SK-N-SH (cell line): Measurements from ENCODE around the gene BUB3. TPM values are rescaled to one million over a fixed set of nuclear protein-coding genes. Genes with fewer than 3 reads are reported as not detected.
"Not testable (repeated sequence)": the region's sequence is repeated elsewhere in the genome, so short reads cannot be mapped to it uniquely, and the experiment has no call there.

Experiments used
- CTCF ChIA-PET: fragments of 300-600, 350-600 bp; formaldehyde crosslinking; extraction: SDS; loops from one replicate; lab custom pipeline; 2021; lab: Yijun Ruan, JAX
- POLR2A ChIA-PET: fragments of 350-600 bp; sonication (Branson Sonifier 250); formaldehyde crosslinking; extraction: SDS; loops from one replicate; lab custom pipeline; 2020; ENCODE audit warnings: antibody characterized with exemption, inconsistent platforms; lab: Yijun Ruan, JAX
- DNase-seq: peaks from one replicate; pipeline ENCODE4 v3.0.0; 2012
- H2AFZ ChIP-seq: fragments of 200-600 bp; sonication (generic); 2 replicates; pipeline ENCODE4 v1.8.1; 2016; ENCODE audit warnings: antibody characterized with exemption, mild to moderate bottlenecking, low read depth
- H3F3A ChIP-seq: fragments of 200-600 bp; sonication (generic); replicated peaks from 2 replicates; pipeline ENCODE3; 2016; ENCODE audit warnings: antibody characterized with exemption, mild to moderate bottlenecking; ENCODE audit not compliant: insufficient read depth
- H3K27ac ChIP-seq, 2 experiments: fragments of 200-500 bp in 1 of 2; fragments of 200-600 bp in 1 of 2; sonication (Bioruptor generic) in 1 of 2; sonication (generic), shearing (Covaris generic) in 1 of 2; 2 replicates each; pipeline versions ENCODE4 v1.5.1 to v1.6.1; 2014 to 2016; ENCODE audit warnings: low read depth in 2 of 2, inconsistent platforms in 1 of 2, low read length in 1 of 2, mild to moderate bottlenecking in 1 of 2, mixed read lengths in 1 of 2
- H3K27me3 ChIP-seq: fragments of 200-600 bp; sonication (generic), shearing (Covaris generic); 2 replicates; pipeline ENCODE4 v1.6.1; 2016; ENCODE audit warnings: mixed run types; ENCODE audit not compliant: insufficient read depth
- H3K36me3 ChIP-seq, 2 experiments: fragments of 200-500 bp in 1 of 2; fragments of 200-600 bp in 1 of 2; sonication (Bioruptor generic) in 1 of 2; sonication (generic) in 1 of 2; replicated peaks in 1 of 2; 2 replicates each; pipeline versions ENCODE3 to v1.5.1; 2014 to 2016; ENCODE audit warnings: low read length in 1 of 2, mild to moderate bottlenecking in 1 of 2; ENCODE audit not compliant: insufficient read depth in 2 of 2, control insufficient read depth in 1 of 2
- H3K4me1 ChIP-seq, 2 experiments: fragments of 200-500 bp in 1 of 2; fragments of 200-600 bp in 1 of 2; sonication (Bioruptor generic) in 1 of 2; sonication (generic), shearing (Covaris generic) in 1 of 2; 2 replicates each; pipeline versions ENCODE4 v1.5.1 to v1.6.1; 2014 to 2016; ENCODE audit warnings: low read depth in 1 of 2, low read length in 1 of 2, mixed run types in 1 of 2; ENCODE audit not compliant: insufficient read depth in 2 of 2, control insufficient read depth in 1 of 2
- H3K4me2 ChIP-seq: fragments of 200-600 bp; sonication (generic), shearing (Covaris generic); 2 replicates; pipeline ENCODE4 v1.6.1; 2017; ENCODE audit warnings: mixed run types
- H3K4me3 ChIP-seq, 2 experiments: fragments of 200-500 bp in 1 of 2; fragments of 200-600 bp in 1 of 2; sonication (Bioruptor generic) in 1 of 2; sonication (generic), shearing (Covaris generic) in 1 of 2; 2 replicates each; pipeline versions ENCODE4 v1.5.1 to v1.8.1; 2014 to 2016; ENCODE audit warnings: low read depth in 2 of 2, inconsistent platforms in 1 of 2, low read length in 1 of 2, mild to moderate bottlenecking in 1 of 2, mixed read lengths in 1 of 2, moderate library complexity in 1 of 2
- H3K79me2 ChIP-seq: fragments of 200-600 bp; sonication (generic); 2 replicates; pipeline ENCODE4 v1.8.1; 2017; ENCODE audit warnings: mild to moderate bottlenecking; ENCODE audit not compliant: insufficient read depth
- H3K9ac ChIP-seq: fragments of 200-600 bp; sonication (generic); 2 replicates; pipeline ENCODE4 v1.6.1; 2017; ENCODE audit warnings: mixed run types
- H3K9me2 ChIP-seq: fragments of 200-600 bp; sonication (generic); 2 replicates; pipeline ENCODE4 v1.6.1; 2017; ENCODE audit warnings: mixed run types
- H3K9me3 ChIP-seq: fragments of 200-600 bp; sonication (generic); 2 replicates; pipeline ENCODE4 v1.6.1; 2017; ENCODE audit warnings: mixed run types, mild to moderate bottlenecking, moderate library complexity
- H4K20me1 ChIP-seq: fragments of 200-600 bp; sonication (generic); 2 replicates; pipeline ENCODE4 v1.6.1; 2017; ENCODE audit warnings: mild to moderate bottlenecking, mixed run types; ENCODE audit not compliant: insufficient read depth
- EP300 ChIP-seq, 2 experiments: IDR thresholded peaks; 2 replicates each; pipeline versions ENCODE4 v1.4.0 to v1.6.1; 2012; ENCODE audit warnings: borderline replicate concordance in 1 of 2, low read depth in 1 of 2, low read length in 1 of 2
- FOXM1 ChIP-seq: IDR thresholded peaks from 2 replicates; pipeline ENCODE4 v1.4.0; 2012; ENCODE audit warnings: low read depth, mild to moderate bottlenecking
- RCOR1 ChIP-seq: fragments of 150-350 bp; IDR thresholded peaks from 2 replicates; pipeline ENCODE4 v1.6.1; 2017; ENCODE audit warnings: antibody characterized with exemption, low read length
- TAF1 ChIP-seq: IDR thresholded peaks from 2 replicates; pipeline ENCODE4 v1.6.1; 2012; ENCODE audit warnings: low read depth, mild to moderate bottlenecking, low read length, moderate library complexity, borderline replicate concordance
- YY1 ChIP-seq: IDR thresholded peaks from 2 replicates; pipeline ENCODE4 v1.4.0; 2012; ENCODE audit warnings: low read depth, mild to moderate bottlenecking
- WGBS: methylation state at CpG from one replicate; pipeline ENCODE4 v1.1.6; 2017; ENCODE audit warnings: low lambda C conversion rate; 5-methylcytosine and 5-hydroxymethylcytosine counted together
- polyA plus RNA-seq, 3 experiments: library from polyadenylated mRNA; depleted of rRNA; stranded (reverse); fragments of >200 nt; gene quantifications; 2 replicates each; pipeline ENCODE4 v1.2.3, GENCODE V29; 2012
- TF ChIP-seq, protein P1 (sequence below): IDR thresholded peaks from 2 replicates; pipeline ENCODE4 v1.4.0; 2012; ENCODE audit warnings: low read depth, borderline replicate concordance
- TF ChIP-seq, protein P2 (sequence below): IDR thresholded peaks from 2 replicates; pipeline ENCODE4 v1.4.0; 2012; ENCODE audit warnings: low read depth

Gene BUB3
- polyA plus RNA-seq, 1 of the 3 experiments (the other 2 are of a cell fraction), result 202 TPM

DNA sequence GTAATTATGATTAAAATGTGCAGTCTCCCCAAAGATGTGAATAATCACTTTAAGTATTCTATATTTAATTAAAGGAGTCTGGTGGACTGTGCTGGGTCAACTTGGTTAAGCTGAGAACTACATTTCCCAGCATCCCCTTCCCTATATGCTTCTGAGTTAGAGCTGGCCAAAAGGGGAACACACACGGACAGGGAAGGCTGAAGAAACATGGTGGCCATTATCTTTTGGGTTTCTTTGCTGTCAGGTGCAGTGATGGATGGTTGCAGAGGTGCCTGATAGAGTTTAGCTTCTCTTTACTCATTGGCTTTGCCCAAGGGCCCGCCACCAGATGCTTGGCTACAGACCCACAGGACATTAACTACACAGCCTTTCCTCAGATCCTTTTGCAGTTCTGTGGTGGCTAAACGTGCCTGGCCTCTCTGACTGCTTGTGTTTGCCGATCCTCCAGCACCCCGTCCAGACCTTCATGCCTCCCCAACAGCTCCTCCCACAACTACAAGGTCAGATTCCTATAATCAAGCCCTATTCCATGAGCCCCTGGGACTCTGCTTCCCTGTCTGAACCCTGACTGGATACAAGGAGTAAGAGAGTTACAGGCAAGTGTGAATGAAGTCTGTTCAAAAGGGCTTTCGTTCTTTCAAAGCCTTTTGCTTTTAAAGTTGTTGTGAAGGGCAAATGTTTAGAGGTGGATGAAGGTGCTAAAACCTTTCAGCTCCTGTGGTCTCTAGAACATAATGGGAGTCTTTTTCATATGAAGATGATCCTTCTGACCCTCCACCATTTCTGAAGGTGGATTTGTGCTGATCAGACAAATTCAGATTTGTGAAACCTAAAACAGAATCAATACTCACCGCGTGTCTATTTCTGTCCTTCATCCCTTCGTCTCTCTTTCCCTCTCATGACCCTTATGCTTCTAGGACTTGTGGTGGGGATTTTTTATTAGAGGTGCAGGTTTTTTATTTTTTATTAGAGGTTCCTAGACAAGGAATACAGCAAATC is 21.5 kb downstream of the BUB3 start:
- no peaks in the 10 kb centered on the region for H3K9me3 ChIP-seq
- H3K4me2 ChIP-seq, result no peak overlapping the region
- H3K9me2 ChIP-seq, result no peaks in the 10 kb centered on the region
- CTCF ChIA-PET, result interaction anchor here (1.0 to 2.8 kb wide), 4 partner anchors 9 to 205 kb away, joined by 4 to 12 read pairs (median 9); no protein-coding TSS in a partner anchor
- H3F3A ChIP-seq, result peaks cover 2% of the 10 kb centered on the region
- no peak overlapping the region for H3K9ac ChIP-seq
- no peaks in the 10 kb centered on the region for H3K4me1 ChIP-seq
- no peaks in the 10 kb centered on the region for H3K27me3 ChIP-seq
- peaks cover 17 to 40% of the 10 kb centered on the region in 2 experiments for H3K36me3 ChIP-seq
- H2AFZ ChIP-seq, result no peak overlapping the region
- no peaks in the 10 kb centered on the region for H4K20me1 ChIP-seq
- TF ChIP-seq FOXM1, result no peak
- TF ChIP-seq RCOR1, result no peak
- no peak for TF ChIP-seq TAF1
- TF ChIP-seq, protein P1, sequence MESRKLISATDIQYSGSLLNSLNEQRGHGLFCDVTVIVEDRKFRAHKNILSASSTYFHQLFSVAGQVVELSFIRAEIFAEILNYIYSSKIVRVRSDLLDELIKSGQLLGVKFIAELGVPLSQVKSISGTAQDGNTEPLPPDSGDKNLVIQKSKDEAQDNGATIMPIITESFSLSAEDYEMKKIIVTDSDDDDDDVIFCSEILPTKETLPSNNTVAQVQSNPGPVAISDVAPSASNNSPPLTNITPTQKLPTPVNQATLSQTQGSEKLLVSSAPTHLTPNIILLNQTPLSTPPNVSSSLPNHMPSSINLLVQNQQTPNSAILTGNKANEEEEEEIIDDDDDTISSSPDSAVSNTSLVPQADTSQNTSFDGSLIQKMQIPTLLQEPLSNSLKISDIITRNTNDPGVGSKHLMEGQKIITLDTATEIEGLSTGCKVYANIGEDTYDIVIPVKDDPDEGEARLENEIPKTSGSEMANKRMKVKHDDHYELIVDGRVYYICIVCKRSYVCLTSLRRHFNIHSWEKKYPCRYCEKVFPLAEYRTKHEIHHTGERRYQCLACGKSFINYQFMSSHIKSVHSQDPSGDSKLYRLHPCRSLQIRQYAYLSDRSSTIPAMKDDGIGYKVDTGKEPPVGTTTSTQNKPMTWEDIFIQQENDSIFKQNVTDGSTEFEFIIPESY, result no peak
- TF ChIP-seq, protein P2, sequence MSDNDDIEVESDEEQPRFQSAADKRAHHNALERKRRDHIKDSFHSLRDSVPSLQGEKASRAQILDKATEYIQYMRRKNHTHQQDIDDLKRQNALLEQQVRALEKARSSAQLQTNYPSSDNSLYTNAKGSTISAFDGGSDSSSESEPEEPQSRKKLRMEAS, result no peak
- no peak for TF ChIP-seq EP300 (IDR thresholded peaks at IDR 0.05; ENCODE audit: borderline replicate concordance in 1 of 2, low read depth in 1 of 2, low read length in 1 of 2)
- no peak for TF ChIP-seq YY1
- peaks cover 23% of the 10 kb centered on the region; the same call in 1 of the 2 replicates for H3K79me2 ChIP-seq
- H3K27ac ChIP-seq, result no peak overlapping the region
- H3K4me3 ChIP-seq, result no peak overlapping the region
- DNase-seq, result no peak
- POLR2A ChIA-PET, result no interaction called here
- WGBS, result 87% methylated on average over 9 of the region's 9 CpGs

DNA sequence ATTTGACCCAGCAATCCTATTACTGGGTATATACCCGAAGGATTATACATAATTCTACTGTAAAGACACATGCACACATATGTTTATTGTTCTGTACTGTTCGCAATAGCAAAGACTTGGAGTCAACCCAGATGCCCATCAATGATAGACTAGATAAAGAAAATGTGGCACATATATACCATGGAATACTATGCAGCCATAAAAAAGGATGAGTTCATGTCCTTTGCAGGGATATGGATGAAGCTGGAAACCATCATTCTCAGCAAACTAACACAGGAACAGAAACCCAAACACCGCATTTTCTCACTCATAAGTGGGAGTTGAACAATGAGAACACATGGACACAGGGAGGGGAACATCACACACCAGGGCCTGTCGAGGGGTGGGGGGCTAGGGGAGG is 24.2 kb downstream of the BUB3 start:
- H3K4me1 ChIP-seq, H3K27me3 ChIP-seq, H3F3A ChIP-seq, POLR2A ChIA-PET, H3K4me2 ChIP-seq, H3K4me3 ChIP-seq, H3K9me2 ChIP-seq, H3K79me2 ChIP-seq, H3K9ac ChIP-seq, DNase-seq, H4K20me1 ChIP-seq, H3K27ac ChIP-seq, CTCF ChIA-PET, H2AFZ ChIP-seq: not testable (repeated sequence)
- peaks cover 28% of the 10 kb centered on the region in 2 experiments for H3K36me3 ChIP-seq
- 92% methylated on average over 4 of the region's 4 CpGs for WGBS
- peaks cover 14% of the 10 kb centered on the region for H3K9me3 ChIP-seq
